HG03103 (cell line): ENCODE data around the gene TUBA1C.
"Not testable (repeated sequence)": the region's sequence is repeated elsewhere in the genome, so short reads cannot be mapped to it uniquely, and the experiment has no call there.

Source experiments
- ATAC-seq: cut with Tn5 transposase; IDR thresholded peaks from one replicate; pipeline ENCODE4 v1.9.1; 2021; ENCODE audit warnings: low read depth; ENCODE audit not compliant: unreplicated experiment

The TUBA1C gene

DNA sequence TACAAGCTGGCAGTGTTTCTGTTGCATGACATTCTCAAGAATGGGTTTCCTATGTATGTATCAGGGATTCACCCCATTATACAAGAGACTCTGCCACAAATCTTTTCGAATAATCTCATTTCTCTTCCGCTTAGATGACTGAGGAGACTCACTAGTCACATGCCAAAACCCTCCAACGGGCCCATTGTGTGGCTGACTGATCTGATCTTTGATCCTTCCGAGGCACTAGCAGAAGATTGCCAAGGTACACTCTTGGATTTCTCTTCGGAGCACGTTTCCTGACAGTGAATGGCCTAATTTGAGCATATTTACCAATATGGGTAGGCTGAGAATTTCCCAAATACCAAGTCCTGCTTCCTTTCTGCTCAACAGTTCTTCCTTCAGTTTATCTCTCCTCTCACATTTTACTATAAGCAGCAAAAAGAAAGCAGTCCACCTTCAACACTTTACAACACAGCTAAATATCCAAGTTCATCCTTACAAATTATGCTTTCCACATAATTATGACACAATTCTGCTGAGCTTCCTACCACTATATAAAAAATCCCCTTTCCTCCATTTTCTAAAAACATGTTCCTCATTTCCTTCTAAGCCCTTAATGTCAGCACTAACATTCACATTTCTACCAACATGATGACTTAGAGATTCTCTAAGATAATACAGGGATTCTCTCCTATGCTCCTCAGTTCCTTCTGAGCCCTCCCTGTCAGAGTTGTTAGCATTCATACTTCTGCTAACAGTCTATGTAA is 41.1 kb downstream of the TUBA1C start:
- no peak for ATAC-seq

DNA sequence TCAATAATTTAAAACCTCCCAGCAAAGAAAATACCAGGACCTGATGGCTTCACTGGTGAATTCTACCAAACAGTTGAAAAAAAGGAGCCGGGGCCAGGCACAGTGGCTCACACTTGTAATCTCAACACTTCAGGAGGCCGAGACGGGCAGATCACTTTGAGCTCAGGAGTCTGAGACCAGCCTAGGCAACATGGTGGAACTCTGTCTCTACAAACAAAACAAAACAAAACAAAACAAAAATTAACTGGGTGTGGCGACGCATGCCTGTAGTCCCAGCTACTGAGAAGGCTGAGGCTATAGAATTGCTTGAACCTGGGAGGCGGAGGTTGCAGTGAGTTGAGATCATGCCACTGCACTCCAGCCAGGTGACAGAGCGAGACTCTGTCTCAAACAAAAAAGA is 44.5 kb downstream of the TUBA1C start:
- no peak for ATAC-seq

DNA sequence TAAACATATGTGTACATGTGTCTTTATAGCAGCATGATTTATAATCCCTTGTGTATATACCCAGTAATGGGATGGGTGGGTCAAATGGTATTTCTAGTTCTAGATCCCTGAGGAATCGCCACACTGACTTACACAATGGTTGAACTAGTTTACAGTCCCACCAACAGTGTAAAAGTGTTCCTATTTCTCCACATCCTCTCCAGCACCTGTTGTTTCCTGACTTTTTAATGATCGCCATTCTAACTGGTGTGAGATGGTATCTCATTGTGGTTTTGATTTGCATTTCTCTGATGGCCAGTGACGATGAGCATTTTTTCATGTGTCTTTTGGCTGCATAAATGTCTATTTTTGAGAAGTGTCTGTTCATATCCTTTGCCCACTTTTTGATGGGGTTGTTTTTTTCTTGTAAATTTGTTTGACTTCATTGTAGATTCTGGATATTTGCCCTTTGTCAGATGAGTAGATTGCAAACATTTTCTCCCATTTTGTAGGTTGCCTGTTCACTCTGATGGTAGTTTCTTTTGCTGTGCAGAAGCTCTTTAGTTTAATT is 45.6 kb downstream of the TUBA1C start:
- ATAC-seq: not testable (repeated sequence)

DNA sequence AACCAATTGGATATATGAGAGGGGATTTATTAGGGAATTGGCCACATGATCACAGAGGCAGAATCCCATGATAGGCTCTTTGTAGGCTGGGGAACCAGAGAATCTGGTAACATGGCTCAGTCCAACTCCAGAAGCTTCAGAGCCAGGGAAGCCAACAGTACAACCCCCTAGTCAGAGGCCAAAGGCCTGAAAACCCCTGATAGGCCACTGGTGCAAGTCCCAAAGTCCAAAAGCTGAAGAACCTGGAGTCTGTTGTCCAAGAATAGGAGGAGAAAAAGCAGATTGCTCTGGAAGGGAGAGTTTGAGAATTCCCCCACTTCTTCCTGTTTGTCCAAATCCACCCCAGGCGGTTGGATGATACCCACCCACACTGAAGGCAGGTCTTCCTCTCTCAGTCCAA is 49.9 kb downstream of the TUBA1C start:
- no peak for ATAC-seq

DNA sequence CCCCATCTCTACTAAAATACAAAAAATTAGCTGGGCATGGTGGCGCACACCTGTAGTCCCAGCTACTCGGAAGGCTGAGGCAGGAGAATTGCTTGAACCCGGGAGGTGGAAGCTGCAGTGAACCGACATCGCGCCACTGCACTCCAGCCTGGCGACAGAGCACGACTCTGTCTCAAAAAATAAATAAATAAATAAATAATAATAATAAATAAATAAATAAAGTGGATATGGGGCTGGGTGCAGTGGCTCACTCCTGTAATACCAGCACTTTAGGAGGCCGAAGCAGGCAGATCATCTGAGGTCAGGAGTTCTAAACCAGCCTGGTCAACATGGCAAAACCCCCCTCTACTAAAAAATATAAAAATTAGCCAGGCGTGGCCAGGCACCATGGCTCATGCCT is 52.2 kb downstream of the TUBA1C start:
- not testable (repeated sequence) for ATAC-seq

DNA sequence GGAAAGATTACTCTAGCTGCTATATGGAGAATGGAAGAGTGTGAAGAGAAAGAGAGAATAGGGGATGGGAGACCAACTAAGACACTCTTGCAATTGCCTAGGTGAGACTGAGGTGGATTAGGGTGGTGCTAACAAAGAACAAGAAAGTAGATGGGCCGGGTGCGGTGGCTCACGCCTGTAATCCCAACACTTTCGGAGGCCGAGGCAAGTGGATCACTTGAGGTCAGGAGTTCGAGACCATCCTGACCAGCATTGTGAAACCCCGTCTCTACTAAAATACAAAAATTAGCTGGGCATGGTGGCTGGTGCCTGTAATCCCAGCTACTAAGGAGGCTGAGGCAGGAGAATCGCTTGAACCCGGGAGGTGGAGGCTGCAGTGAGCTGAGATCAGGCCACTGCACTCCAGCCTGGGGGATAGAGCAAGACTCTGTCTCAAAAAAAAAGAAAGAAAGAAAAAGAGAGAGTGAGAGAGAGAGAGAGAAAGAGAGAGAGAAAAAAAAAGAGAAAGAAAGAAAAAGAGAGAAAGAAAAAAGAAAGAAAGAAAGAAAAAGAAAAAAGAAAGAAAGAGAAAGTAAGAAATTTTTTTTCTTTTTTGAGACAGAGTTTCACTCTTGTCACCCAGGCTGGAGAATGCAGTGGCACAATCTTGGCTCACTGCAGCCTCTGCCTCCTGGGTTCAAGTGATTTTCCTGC is 55.7 kb downstream of the TUBA1C start:
- ATAC-seq: not testable (repeated sequence)

DNA sequence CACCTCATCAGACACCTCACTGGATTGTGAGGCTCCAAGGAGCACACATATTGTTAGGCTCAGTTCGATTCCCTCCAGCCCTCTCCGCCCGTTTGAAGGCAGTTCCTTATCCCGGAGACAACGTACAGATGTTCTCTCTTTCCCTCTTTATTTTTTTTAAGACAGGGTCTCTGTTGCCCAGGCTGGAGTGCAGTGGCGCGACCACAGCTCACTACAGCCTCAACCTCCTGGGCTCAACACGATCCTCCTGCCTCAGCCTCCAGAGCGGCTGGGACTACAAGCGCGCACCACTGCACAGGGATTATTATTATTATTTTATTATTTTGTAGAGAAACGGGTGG is 57.5 kb downstream of the TUBA1C start:
- no peak for ATAC-seq

DNA sequence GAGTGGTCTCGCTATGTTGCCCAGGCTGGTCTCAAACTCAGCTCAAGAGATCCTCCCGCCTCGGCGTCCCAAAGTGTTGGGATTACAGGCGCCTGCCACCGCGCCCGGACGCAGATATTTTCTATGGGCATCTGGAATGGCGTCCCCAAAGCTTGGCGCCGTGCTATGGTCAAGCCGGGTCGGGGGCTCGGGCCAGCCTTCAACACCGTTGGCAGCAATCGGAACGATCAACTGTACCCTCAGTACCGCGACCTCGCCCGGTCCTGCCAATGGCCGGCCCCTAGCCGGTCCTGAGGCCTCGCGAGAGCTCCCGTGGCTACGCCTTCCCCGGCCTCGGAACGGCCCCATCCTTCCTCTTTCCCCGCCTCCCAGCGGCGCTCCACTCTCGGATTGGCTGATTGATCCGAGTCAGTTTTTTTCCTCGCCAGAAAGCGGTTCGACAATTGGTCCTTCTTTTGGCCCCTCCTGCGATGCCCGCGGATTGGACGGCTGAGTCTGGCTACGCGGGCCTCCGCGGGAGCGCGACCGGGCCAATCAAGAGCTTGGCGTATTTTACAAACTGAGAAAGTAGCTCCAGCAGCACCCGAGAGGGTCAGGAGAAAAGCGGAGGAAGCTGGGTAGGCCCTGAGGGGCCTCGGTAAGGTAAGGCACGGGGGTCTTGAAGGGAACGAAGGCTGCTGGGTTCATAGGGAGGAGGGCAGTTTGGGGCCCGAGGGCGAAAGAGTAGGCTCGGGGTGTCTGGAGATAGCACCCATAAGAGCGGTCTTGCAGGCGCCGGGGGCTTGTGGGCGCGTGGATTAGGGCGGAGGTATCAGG is 58.0 kb downstream of the TUBA1C start, which contains the start of gene TROAP:
TSS of gene TROAP (plus strand) at position 548 of the 816 bp plus-strand sequence. CDS start 354 bp downstream, outside the sequence.
- peak; percentile 90 for ATAC-seq

DNA sequence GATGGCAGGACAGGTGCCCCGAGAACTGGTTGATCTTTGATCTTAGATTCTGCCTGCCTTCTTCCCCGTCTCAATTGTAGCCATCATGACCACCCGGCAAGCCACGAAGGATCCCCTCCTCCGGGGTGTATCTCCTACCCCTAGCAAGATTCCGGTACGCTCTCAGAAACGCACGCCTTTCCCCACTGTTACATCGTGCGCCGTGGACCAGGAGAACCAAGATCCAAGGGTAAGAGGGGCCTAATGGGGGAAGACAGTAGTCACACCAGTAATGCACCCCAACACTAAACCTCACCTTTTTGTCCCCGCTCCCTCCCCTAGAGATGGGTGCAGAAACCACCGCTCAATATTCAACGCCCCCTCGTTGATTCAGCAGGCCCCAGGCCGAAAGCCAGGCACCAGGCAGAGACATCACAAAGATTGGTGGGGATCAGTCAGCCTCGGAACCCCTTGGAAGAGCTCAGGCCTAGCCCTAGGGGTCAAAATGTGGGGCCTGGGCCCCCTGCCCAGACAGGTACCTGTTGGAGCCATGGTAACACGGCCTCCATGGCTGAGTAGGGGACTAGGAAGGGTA is 58.7 kb downstream of the TUBA1C start:
- ATAC-seq: no peak
